Astrocyte (in vitro differentiated cells and primary cell): ENCODE results near the gene PPP1R14B. TPM values are rescaled to one million over a fixed set of nuclear protein-coding genes. Genes with fewer than 3 reads are reported as not detected.

ENCODE experiments used
- DNase-seq: peaks from one replicate; pipeline ENCODE4 v3.0.0-alpha.2; 2010; ENCODE audit warnings: low read depth
- FAIRE-seq: peaks from 2 replicates; lab custom pipeline; 2011; peaks lifted over from hg19 to GRCh38; lab: Jason Lieb, UNC
- H2AFZ ChIP-seq: 2 replicates; pipeline ENCODE4 v1.6.0; 2012; ENCODE audit warnings: low read depth, low read length, inconsistent platforms
- H3K27ac ChIP-seq: 2 replicates; pipeline ENCODE4 v1.5.1; 2011; ENCODE audit warnings: low read depth, low read length, inconsistent platforms
- H3K27me3 ChIP-seq: 2 replicates; pipeline ENCODE4 v1.6.0; 2011; ENCODE audit warnings: low read length, inconsistent platforms; ENCODE audit not compliant: insufficient read depth
- H3K36me3 ChIP-seq: 2 replicates; pipeline ENCODE4 v1.5.1; 2011; ENCODE audit warnings: low read length, inconsistent platforms; ENCODE audit not compliant: insufficient read depth
- H3K4me1 ChIP-seq: 2 replicates; pipeline ENCODE4 v1.5.1; 2011; ENCODE audit warnings: low read length, inconsistent platforms; ENCODE audit not compliant: insufficient read depth
- H3K4me2 ChIP-seq: 2 replicates; pipeline ENCODE4 v1.6.0; 2012; ENCODE audit warnings: low read length, inconsistent platforms
- H3K4me3 ChIP-seq: 2 replicates; pipeline ENCODE4 v1.5.1; 2011; ENCODE audit warnings: low read depth, mild to moderate bottlenecking, low read length, inconsistent platforms; ENCODE audit not compliant: insufficient read depth
- H3K79me2 ChIP-seq: 2 replicates; pipeline ENCODE4 v1.6.0; 2012; ENCODE audit warnings: mild to moderate bottlenecking, low read length, inconsistent platforms; ENCODE audit not compliant: insufficient read depth
- H3K9ac ChIP-seq: 2 replicates; pipeline ENCODE4 v1.6.0; 2012; ENCODE audit warnings: mild to moderate bottlenecking, low read length, inconsistent platforms
- H3K9me3 ChIP-seq: 2 replicates; pipeline ENCODE4 v1.5.1; 2012; ENCODE audit warnings: low read depth, mild to moderate bottlenecking, low read length, inconsistent platforms; ENCODE audit not compliant: insufficient read depth
- H4K20me1 ChIP-seq: 2 replicates; pipeline ENCODE4 v1.6.0; 2012; ENCODE audit warnings: low read length, inconsistent platforms; ENCODE audit not compliant: insufficient read depth
- H3K27ac Mint-ChIP-seq: one replicate; pipeline ENCODE4 v1.8.0; 2021; ENCODE audit warnings: mild to moderate bottlenecking, mixed read lengths; ENCODE audit not compliant: unreplicated experiment
- H3K27me3 Mint-ChIP-seq: one replicate; pipeline ENCODE4 v1.8.0; 2021; ENCODE audit warnings: low read depth, mixed read lengths; ENCODE audit not compliant: unreplicated experiment
- H3K36me3 Mint-ChIP-seq: one replicate; pipeline ENCODE4 v1.8.0; 2021; ENCODE audit warnings: low read depth, mixed read lengths; ENCODE audit not compliant: unreplicated experiment
- H3K4me1 Mint-ChIP-seq: one replicate; pipeline ENCODE4 v1.8.0; 2021; ENCODE audit warnings: low read depth, mixed read lengths; ENCODE audit not compliant: unreplicated experiment
- H3K4me3 Mint-ChIP-seq: one replicate; pipeline ENCODE4 v1.8.0; 2021; ENCODE audit warnings: mild to moderate bottlenecking, moderate library complexity, mixed read lengths; ENCODE audit not compliant: unreplicated experiment
- H3K9me3 Mint-ChIP-seq: one replicate; pipeline ENCODE4 v1.8.0; 2021; ENCODE audit warnings: mild to moderate bottlenecking, mixed read lengths; ENCODE audit not compliant: unreplicated experiment
- EZH2 ChIP-seq: IDR thresholded peaks from 2 replicates; pipeline ENCODE4 v1.6.1; 2012; ENCODE audit warnings: mild to moderate bottlenecking, low read length, inconsistent platforms; ENCODE audit not compliant: insufficient read depth
- total RNA-seq: library from RNA; stranded (reverse); gene quantifications from 2 replicates; pipeline ENCODE4 v1.2.1, GENCODE V29; 2021
- TF ChIP-seq, protein P1 (sequence below): IDR thresholded peaks from 2 replicates; pipeline ENCODE4 v1.5.1; 2011; ENCODE audit warnings: low read depth, mild to moderate bottlenecking, inconsistent platforms, low read length, moderate library complexity; ENCODE audit not compliant: insufficient read depth

Gene PPP1R14B
- total RNA-seq, 1 donor from 2014 or later, result 370 TPM

DNA sequence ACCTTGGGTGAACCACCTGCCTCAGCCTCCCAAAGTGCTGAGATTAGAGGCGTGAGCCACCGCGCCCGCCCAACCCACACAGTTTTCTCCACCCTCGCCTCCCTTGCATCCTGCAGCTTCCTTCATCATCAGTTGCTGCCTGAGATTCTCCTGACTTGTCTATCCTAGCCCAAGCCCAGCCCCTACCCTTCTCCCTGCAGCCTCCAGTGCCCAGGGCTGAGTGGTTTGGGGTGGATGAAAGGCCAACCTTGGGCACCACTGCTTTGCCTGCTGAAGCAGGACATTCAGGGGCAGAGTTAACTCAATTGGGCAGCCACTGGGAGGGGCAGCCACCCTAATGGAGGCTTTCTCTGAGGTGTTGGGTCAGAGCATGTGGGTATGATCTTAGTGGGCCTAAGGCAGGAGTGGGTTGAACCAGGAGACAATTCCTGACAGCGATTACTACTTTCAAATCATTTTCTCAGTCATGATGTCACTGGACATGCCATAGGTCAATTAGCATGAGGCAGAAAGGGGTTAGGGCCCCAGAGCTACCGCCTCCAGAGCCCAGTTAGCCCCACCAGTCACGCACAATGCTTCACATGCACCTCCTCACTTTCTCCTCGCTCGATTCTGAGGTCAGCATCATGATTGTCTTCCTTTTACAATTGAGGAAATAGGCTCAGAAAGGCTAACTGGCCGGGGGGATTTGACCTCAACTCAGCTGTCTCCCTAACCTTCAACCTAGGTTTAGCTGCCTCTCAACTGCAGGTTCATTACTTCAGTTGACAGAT is 6.9 kb downstream of the PPP1R14B start:
- H3K27me3 ChIP-seq, result no peaks in the 10 kb centered on the region
- Mint-ChIP-seq H3K4me1 (peaks cover 18% of the 10 kb centered on the region), H3K27ac (peak overlapping the region; percentile 97), H3K4me3 (peak overlapping the region; percentile 91), H3K36me3 (peaks cover 9% of the 10 kb centered on the region), H3K27me3 (no peaks in the 10 kb centered on the region), H3K9me3 (no peaks in the 10 kb centered on the region)
- H3K4me3 ChIP-seq, result peak overlapping the region; percentile 84
- DNase-seq (no peak), FAIRE-seq (no peak)
- peak overlapping the region; percentile 94 for H3K27ac ChIP-seq
- no peak overlapping the region for H2AFZ ChIP-seq
- H3K4me1 ChIP-seq, result peaks cover 41% of the 10 kb centered on the region
- peaks cover 30% of the 10 kb centered on the region for H4K20me1 ChIP-seq
- peaks cover 14% of the 10 kb centered on the region for H3K36me3 ChIP-seq
- H3K9me3 ChIP-seq, result no peaks in the 10 kb centered on the region
- H3K79me2 ChIP-seq, result peaks cover 39% of the 10 kb centered on the region
- peak overlapping the region; percentile 88 for H3K9ac ChIP-seq
- TF ChIP-seq EZH2, result no peak
- TF ChIP-seq, protein P1, sequence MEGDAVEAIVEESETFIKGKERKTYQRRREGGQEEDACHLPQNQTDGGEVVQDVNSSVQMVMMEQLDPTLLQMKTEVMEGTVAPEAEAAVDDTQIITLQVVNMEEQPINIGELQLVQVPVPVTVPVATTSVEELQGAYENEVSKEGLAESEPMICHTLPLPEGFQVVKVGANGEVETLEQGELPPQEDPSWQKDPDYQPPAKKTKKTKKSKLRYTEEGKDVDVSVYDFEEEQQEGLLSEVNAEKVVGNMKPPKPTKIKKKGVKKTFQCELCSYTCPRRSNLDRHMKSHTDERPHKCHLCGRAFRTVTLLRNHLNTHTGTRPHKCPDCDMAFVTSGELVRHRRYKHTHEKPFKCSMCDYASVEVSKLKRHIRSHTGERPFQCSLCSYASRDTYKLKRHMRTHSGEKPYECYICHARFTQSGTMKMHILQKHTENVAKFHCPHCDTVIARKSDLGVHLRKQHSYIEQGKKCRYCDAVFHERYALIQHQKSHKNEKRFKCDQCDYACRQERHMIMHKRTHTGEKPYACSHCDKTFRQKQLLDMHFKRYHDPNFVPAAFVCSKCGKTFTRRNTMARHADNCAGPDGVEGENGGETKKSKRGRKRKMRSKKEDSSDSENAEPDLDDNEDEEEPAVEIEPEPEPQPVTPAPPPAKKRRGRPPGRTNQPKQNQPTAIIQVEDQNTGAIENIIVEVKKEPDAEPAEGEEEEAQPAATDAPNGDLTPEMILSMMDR, result no peak
- H3K4me2 ChIP-seq, result peak overlapping the region; percentile 99

DNA sequence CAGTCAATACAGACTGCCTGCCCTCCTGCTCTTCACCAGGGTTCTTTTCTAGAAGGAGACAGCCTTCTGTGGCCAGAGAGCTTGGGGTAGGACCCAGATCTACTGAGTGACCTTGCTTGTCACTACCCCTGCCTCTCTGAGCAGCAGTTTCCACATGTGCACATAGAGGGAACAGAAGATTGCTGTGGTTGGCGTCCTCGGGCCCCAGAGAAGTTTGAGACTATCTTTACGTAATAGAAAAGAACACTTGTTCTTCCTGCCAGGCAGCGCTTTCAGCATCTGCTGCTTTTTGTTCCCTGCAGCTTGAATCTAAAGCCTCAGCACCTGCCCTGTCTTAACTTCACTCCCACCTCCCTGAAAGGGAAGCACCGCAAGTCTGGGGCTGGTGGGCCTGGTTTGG is 7.7 kb downstream of the PPP1R14B start:
- Mint-ChIP-seq H3K9me3 (no peaks in the 10 kb centered on the region), H3K36me3 (peaks cover 9% of the 10 kb centered on the region), H3K27me3 (no peaks in the 10 kb centered on the region), H3K4me1 (peaks cover 15% of the 10 kb centered on the region), H3K27ac (no peak overlapping the region), H3K4me3 (peak overlapping the region; percentile 60)
- Histone ChIP-seq H3K9me3 (no peaks in the 10 kb centered on the region), H3K79me2 (peaks cover 31% of the 10 kb centered on the region), H3K4me1 (peaks cover 36% of the 10 kb centered on the region), H3K27ac (no peak overlapping the region), H3K4me2 (no peak overlapping the region), H3K4me3 (no peak overlapping the region), H3K9ac (no peak overlapping the region), H4K20me1 (peaks cover 26% of the 10 kb centered on the region), H3K27me3 (no peaks in the 10 kb centered on the region), H2AFZ (no peak overlapping the region), H3K36me3 (peaks cover 14% of the 10 kb centered on the region)
- FAIRE-seq, result no peak
- TF ChIP-seq EZH2, result no peak
- TF ChIP-seq, protein P1, result no peak
- no peak for DNase-seq

DNA sequence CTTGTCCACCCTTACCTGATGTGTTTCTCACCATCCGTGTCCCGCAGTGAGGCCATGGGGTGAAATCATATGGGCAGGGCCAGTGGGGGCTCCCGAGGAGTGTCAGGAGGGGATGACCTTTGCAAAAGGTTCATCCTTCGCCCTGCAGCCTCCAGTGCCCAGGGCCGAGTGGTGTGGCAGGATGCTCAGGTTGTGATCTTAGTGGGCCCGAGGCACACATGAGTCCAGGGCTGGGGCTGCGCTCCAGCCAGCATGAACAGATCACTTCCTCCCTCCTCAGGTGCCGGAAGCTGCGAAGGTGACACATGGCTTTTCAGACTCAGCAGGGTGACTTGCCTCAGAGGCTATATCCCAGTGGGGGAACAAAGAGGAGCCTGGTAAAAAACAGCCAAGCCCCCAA is 8.7 kb downstream of the PPP1R14B start:
- Histone ChIP-seq H2AFZ (no peak overlapping the region), H3K9me3 (no peaks in the 10 kb centered on the region), H3K4me3 (no peak overlapping the region), H3K4me2 (no peak overlapping the region), H3K27me3 (no peaks in the 10 kb centered on the region), H4K20me1 (peaks cover 17% of the 10 kb centered on the region), H3K36me3 (peaks cover 11% of the 10 kb centered on the region), H3K79me2 (peaks cover 22% of the 10 kb centered on the region), H3K4me1 (peaks cover 27% of the 10 kb centered on the region), H3K27ac (no peak overlapping the region), H3K9ac (peak overlapping the region; percentile 26)
- no peak for FAIRE-seq
- Mint-ChIP-seq H3K4me1 (peaks cover 6% of the 10 kb centered on the region), H3K27ac (no peak overlapping the region), H3K4me3 (no peak overlapping the region), H3K36me3 (no peaks in the 10 kb centered on the region), H3K27me3 (no peaks in the 10 kb centered on the region), H3K9me3 (no peaks in the 10 kb centered on the region)
- no peak for DNase-seq
- TF ChIP-seq, protein P1, result no peak
- TF ChIP-seq EZH2, result no peak
